Mesenteric fat pad (tissue), 1 donor: ENCODE results near the gene INVS. TPM values are rescaled to one million over a fixed set of nuclear protein-coding genes. Genes with fewer than 3 reads are reported as not detected.

Experiments used
- DNase-seq: peaks from one replicate; pipeline ENCODE4 v3.0.0-alpha.2; 2020; ENCODE audit warnings: low spot score
- total RNA-seq: library from RNA; stranded (reverse); fragmentation: NEBNext Ultra II Directional; extraction: Animal tissue kit (Norgen Biotek cat#: 25700); gene quantifications from one replicate; pipeline ENCODE4 v1.2.1, GENCODE V29; 2021
- donor health status: DM: yes; HTN: yes; CAD: no.

Gene INVS
- total RNA-seq, 1 donor from 2014 or later: 22.4 TPM

DNA sequence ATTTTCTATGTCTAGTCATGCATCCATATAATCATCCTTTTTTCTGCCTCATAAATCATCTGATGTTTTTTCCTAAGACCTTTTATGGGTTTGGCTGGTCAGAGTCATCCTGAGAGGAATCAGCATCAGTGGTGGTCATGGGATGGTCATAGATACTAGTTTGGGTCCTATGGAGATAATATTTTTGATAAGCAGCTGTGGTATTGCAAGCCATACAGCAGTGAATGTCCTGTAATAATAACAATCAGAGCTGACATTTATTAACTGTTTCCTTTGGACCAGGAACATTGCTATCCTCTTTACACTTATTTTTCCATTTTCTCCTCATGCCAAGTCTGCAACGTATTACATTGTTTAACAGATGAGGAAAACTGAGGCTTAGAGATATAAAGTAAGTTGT, 170.6 kb downstream of the INVS start:
- no peak for DNase-seq

DNA sequence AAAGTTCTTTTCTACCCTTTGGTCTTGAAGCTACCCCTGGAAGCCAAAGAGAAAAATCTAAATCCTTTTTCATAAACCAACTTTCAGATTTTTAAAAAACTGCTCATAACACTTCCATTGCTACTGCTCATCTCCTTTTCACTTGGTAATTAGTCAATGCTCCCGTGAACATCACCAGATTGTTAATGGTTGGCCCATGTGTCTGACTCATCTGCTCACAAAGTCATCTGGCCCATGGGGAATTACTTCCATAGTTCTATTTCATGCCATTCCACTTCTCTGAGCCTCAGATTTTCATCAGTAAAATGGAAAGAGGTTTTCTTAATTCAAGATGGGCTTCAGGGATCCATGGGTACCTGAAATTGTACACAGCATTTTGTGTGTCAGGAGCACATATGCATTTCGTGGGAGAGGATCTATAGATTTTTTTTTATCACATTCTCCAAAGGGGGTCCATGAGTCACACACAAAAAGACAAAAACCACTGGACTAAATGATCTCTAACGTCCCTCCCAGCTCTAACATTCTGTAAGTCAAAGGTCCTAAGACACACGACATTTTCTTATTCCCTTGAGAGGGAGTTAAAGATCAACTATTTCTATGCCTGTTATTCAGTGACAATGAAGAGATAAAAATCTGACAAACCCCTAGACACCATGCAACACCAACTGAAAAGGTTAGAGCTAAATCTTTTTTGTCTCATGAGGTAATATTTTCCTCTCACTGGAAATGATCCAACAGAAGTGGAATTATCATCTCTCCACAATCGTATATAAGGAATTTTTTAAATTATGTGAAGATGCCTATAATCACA, 178.3 kb downstream of the INVS start:
- DNase-seq: no peak

DNA sequence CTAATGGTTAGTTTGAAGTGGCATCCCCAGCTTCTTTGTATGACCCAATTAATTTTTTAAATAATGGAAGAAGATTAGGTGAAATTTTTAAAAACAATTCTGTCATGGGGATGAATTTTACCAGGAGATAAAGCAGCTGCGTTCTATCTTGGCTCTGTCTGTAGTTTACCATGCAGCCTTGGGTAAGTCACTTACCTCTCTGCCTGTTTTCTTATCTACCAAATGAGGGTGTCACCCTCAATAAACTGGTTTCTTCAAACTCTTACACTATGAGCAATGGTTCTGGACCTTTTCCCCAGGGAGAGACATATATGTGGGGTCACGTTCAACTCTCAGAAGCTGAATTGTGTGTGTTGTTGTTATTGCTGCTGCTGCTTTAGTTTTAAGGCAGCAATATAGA, 182.0 kb downstream of the INVS start:
- DNase-seq: no peak

DNA sequence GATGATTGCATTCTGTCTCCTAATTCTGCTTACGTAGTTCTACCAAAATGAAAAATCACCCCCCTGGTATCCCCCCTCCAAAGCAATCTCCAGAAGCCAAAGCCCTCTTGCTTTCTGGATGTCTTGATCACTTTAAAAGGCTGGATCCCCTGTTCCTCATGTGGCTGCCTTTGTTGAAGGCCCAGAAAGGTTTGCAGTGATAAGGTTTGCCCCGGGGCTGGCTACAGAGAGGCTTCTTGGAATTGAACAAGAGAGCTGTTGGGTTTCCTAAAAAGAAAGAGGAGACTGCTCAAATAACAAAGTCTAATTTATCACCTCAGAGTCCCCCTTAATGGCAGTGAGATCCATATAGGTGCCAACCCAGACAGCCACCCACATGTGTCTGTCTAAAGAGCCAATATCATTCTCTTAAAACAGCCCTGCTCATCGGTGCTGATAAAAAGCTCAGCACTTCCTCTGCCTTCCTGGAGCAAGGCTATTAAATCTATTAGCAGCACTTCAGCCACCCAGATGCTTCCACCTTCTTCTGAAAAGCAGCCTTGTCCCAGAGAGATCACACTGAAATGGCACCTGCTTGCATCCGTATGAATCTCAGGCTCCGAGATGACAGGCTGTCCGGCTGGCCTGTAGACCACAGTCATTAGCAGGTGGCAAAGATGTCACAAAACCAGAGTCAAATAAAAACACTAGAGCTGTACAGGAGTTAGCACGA, 182.8 kb downstream of the INVS start:
- no peak for DNase-seq

DNA sequence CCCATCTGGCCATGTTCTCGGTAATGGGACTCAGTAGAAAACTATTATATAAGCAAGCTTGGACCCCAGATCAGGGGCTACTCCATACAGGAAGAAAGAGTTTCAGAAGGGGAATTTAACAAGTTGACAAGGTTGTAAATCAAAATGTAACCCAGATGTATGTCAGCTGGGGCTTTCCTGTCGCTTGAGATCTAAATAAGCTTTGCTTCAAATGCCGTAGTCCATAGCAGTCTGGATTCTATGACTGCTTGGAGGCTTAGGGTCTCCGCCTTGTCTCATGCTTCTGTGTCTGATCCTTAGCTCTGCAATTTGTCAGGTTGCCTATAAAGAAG, 183.3 kb downstream of the INVS start:
- no peak for DNase-seq

DNA sequence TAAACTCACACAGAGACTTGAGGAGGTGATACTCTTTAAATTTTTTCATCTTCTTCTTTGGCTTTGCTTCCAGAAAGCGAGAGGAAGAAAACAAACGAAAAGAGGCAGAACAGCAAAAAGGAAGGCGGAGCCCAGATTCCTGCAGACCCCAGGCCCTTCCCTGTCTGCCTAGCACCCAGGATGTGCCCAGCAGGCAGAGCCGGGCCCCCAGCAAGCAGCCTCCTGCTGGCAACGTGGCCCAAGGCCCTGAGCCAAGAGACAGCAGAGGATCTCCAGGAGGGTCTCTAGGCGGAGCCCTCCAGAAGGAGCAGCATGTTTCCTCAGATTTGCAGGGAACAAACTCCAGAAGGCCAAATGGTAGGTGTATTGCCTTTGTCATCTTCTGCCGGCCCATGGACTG, 185.2 kb downstream of the INVS start:
- no peak for DNase-seq

DNA sequence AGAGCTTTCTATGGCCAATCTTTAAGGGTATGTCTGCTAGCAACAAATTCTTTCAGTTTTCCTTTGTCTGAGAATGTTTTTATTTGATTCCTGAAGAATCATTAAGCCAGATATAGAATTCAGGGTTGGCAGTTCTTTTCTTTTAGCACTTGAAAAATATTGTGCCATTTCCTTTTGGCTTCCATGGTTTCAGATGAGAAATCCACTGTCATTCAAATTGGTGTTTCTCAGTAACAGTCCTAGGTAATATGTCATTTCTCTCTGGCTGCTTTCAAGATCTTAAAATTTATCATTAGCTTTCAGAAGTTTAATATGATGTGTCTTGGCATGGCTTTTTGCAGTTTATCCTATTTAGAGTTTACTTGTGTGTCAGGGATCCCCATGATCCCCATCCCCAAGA, 186.0 kb downstream of the INVS start:
- DNase-seq: no peak

DNA sequence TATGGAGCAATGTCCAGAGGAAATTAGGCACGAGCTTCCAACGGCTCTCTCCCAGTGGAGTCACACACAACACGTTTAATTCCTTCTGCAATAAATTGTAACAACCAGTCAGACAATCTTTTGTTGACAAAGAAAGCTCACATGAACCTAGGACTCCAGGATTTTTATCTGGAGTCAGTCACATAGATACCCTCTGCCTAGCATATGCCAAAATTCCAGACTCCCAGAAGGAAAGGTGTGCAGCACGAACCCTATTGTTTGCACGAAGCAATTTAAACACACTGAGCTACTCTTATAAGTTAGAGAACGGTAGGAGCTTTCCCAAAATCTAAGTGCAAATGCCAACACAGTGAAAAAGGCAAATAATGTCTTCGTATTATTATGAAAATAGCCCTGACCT, 186.6 kb downstream of the INVS start:
- DNase-seq: no peak

DNA sequence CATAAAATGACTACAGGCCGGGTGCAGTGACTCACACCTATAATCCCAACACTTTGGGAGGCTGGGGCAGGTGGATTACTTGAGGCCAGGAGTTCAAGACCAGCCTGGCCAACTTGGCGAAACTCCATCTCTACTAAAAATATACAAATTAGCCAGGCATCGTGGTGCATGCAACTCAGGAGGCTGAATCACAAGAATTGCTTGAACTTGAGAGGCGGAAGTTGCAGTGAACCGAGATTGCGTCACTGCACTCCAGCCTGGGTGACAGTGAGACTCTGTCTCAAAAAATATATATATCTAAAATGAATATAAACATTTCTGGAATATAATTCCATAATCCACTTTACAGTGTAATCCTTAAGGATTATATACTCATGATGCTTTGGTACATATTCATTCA, 187.2 kb downstream of the INVS start:
- no peak for DNase-seq

DNA sequence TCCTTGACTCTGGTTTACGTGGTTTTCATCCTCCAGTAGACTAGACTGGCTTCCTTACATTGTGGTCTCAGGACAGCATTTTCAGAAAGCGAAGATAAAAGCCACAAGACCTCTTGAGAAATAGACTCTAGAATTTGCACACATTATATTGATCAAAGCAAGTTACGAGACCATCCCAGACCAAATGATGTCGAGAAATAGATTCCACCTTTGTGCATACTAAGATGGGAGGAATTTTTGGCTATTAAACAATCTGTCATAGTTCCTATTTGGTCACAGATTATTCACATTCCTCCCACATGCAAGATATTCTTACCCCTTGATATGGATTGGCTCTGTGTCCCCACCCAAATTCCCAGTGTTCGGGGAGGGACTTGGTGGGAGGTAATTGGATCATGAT, 188.1 kb downstream of the INVS start:
- no peak for DNase-seq

DNA sequence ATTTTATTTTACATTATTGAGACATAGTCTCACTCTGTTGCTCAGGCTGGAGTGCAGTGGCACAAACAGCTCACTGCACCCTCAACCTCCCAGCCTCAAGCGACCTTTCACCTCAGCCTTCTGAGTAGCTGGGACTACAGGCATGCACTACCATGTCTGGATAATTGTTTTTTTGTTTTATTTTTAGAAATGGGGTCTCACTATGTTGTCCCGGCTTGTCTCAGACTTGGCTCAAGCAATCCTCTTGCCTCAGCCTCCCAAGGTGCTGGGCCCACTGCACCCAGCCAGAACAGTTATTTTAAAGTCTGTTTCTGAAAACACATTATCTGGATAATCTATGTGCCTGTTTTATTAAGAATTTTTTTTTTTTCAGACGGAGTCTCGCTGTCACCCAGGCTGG, 191.7 kb downstream of the INVS start:
- no peak for DNase-seq

DNA sequence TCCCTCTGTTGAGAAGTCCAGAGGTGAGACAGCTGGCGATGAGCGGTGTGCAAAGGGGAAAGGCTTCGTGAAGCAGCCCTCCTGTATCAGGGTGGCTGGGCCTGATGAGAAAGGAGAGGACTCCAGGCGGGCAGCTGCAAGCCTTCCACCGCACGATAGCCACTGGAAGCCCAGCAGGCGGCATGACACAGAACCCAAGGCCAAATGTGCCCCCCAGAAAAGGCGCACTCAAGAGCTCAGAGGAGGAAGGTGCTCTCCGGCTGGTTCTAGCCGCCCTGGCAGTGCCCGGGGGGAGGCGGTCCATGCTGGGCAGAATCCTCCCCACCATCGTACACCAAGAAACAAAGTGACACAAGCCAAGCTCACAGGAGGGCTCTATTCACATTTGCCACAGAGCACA, 193.4 kb downstream of the INVS start:
- DNase-seq: no peak

DNA sequence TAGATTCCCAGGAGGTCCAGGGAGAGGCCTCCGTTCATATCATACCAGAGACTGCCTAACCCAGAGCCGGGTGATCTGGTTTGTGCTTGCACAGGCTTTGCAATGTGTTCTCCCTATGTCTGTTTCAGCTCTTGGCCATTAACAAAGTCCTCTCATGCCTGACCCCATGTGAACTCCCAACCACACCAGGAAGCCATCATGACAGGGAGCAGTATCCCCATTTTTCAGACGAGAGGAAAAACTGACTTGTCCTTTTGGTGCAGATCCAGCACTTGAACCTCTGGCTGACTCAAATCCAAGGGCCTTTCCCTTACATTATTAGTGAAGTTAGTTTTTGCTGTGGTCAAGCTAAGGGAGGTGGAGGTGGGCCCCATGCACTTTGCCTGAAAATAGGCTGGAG, 195.3 kb downstream of the INVS start:
- no peak for DNase-seq

DNA sequence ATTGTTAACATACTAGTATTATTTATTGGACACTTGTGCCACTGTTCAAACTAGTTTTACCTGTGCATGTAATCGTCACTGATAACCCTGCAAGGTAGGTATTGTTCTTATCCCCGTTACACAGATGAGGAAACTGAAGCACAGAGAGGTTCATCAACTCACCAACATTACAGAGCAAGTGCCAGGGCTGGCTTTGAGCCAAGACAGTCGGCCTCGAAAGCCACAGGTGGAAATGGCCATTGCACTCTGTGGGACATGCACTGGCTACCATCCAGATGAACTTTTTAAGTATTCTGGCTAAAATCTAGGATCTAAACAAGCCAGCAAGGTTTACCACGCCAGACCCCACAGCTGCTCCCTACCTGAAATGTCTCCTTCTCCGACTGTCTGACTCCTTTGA, 195.8 kb downstream of the INVS start:
- DNase-seq: no peak

DNA sequence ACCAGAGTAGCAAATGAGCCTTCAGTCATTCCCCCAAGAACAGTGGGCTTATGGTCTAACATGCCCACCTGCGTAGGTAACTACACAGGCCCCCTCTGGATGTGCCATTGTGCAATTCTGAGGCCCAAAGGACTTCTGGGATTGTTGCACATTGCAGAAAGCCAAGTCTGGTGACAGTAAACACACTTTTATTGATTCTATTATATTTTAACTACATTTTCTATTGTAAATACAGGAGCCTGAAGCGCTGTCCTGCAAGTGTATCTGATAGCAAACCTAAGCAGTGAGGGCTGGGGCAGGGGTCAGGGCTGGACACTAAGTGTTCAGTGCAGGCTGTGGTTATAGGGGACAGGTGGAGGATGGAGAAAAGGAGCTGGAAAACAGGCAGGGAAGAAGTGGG, 196.2 kb downstream of the INVS start:
- no peak for DNase-seq

DNA sequence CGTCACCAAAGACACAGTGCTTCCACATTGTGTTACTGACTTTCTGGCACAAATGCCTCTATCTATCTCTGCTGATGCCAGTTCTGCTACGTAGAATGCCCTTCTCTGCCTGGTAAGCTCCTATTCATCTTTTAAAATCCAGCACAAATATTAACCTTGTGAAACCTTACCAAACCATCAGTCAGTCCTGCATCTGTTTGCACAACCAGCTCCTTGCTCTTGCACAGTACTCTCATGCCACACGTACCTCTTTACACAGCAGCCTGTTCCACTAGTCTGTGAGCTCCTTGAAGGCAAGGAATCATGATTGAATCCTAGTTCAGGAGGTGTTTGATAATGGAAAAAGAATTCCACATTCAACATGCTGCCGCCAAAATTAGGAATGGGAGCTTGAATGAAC, 197.4 kb downstream of the INVS start:
- DNase-seq: no peak

DNA sequence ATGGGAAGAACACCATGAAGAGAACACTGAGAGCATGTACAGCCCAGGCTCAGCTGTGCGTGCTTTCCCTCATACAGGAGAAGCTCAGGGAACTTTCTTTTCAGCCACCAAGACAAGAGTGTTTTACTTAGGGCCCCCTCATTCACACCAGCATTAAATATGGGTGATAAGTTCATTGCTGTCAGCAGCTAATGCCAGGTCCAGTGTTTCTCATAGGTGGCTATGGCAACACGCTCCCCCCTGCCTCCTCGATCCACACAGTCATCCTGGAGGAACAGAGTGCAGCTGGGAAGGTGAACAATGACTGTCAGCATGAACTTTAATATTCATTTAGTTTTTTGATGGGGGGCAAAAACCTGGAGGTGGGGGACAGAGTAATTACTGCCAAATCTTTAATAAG, 199.3 kb downstream of the INVS start:
- no peak for DNase-seq

DNA sequence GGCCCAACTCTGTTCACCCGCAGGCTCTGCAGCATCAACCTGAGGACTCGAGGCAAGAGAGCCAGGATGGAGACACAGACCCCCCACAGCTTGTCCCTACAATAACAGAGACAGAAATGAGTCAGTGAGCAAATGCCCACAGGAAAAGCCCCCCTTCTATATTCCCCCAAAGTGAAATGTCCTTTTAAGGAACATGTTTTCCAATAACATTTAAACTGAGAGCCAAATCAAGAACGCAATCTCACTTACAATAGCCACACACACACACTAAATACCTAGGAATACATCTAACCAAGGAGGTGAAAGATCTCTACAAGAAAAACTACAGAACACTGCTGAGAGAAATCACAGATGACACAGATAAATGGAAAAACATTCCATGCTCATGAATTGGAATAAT, 204.7 kb downstream of the INVS start:
- DNase-seq: no peak

DNA sequence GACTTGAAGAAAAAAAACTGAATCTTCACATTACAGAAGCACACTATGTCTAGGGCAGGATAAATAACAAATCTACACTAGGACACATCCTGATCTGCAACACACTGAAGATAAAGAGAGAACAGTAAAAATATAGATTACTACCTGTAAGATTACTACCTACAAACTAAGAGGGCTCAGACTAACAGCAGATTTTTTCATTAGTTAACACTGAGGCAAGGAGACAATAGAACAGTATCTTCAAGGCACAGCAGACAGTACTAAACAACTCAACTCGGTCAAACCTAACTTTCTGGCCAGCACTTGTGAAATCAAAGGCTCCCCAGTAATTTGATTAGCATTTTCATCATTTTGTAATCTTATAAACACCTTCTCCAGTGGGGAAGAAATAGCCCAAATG, 207.2 kb downstream of the INVS start:
- DNase-seq: no peak

DNA sequence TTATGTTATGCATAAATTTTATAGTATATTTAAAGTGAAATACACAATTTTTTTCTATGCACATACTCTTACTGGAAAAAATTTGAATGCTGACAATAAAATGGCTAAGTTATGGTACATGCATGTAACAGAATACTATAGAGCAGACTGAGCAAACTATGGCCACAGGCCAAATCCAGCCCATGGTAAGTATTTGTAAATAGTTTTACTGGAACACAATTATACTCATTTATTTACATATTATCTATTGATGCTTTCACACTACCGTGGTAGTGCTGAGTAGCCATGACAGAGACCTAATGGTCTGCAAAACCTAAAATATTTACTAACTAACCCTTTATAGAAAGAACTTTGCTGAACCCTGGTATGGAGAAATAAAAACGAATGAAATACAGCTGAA, 208.0 kb downstream of the INVS start:
- no peak for DNase-seq

DNA sequence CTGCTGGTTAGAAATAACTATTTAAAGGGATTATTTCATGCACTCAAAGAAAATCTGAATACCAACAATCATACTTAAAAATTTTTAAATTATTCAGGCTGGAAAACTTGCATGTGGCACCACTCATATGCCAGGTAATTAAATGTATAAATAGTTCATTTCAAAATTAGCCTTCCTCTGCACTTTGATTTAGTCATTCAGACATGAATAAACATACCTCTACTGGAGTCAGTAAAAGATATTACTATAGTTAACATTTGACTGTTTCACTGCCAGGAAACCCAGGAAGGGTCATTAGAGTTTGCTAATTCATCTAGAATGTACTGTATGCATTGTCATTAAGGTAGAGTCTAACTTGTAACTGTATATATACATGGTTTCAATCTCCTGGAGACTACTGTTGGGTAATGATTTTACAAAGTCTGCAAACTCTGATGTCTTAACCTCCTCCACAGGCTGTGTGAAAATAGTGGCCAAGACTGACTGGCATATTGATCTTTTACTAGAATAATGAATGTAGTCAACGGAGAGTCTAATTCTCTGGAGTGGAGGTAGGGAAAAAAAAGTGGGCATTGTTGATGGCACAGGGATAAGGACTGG, 210.0 kb downstream of the INVS start:
- no peak for DNase-seq

DNA sequence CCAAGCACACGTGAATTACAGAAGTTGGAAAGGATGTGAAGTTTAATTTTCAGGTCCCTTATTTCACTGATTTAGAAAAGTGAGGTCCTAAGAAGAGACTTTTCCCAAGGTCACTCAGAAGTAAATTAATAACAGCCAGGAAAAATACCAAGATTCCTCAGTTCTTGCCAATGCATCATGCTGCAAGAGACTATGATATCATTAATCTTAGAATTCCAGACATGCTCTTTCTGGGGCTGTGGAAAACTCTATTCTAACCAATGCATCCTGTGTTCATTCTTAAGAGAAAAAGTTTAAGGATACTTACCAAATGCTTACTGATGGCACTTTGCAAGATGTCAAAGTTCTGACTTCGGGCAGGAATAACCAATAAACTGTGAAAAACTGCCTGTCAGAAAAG, 210.9 kb downstream of the INVS start:
- DNase-seq: no peak

DNA sequence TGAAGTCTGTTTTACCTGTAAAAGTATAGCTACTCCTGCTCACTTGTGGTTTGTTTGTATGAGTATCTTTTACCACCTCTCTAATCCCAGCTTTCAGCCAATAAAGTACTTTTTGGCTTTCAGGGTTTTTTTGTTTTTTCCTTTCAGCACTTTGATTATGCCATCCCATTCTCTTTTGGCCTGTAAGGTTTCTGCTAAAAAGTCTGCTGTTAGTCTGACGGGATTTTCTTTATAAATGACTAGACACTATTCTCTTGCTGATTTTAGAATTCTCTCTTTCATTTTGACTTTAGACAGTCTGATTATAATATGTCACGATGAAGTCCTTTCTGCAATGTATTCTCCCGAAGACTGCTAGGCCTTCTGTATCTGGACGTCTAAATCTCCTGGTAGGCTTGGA, 216.5 kb downstream of the INVS start:
- no peak for DNase-seq
